ENCODE measurements around the gene KRTAP12-4.
"Not testable (repeated sequence)": the region's sequence is repeated elsewhere in the genome, so short reads cannot be mapped to it uniquely, and the experiment has no call there.

Gene KRTAP12-4

DNA sequence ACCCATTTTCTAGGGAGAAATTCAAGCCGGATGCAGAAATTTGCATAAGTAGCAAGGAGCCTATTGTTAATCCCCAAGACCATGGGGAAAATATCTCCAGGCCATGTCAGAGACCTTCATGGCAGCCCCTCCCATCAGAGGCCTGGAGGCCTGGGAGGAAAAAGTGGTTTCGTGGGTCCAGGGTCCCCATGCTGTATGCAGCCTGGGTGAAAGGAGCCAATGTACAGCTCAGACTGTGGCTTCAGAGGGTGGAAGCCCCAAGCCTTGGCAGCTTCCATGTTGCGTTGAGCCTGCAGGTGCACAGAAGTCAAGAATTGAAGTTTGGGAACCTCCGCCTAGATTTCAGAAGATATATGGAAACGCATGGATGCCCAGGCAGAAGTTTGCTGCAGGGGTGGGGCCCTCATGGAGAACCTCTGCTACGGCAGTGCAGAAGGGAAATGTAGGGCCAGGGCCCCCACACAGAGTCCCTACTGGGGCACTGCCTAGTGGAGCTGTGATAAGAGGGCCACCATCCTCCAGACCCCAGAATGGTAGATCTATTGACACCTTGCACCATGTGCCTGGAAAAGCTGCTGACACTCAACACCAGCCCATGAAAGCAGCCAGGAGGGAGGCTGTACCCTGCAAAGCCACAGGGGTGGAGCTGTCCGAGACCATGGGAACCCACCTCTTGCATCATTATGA lies 44.2 kb downstream of the KRTAP12-4 start:
- DNase-seq (ENCODE audit: low spot score), result not testable (repeated sequence)

DNA sequence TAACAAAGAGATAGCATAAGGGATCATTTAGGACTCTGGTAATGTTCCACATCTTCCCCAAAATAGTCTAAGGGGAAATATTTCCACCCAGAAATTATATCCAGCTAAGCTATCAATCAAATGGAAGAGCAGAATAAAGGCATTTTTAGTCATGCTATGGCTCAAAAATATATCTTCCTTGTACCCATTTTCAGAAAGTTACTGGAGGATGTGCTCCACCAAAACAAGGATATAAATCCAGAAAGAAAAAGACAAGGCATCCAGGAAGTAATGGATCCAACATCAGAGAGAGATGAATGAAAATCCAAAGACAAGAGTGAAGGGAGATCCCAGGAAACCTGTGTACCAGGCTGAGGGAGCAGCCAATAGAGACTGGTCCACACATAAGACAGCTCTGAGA lies 45.3 kb downstream of the KRTAP12-4 start:
- DNase-seq (ENCODE audit: low spot score), result no peak

DNA sequence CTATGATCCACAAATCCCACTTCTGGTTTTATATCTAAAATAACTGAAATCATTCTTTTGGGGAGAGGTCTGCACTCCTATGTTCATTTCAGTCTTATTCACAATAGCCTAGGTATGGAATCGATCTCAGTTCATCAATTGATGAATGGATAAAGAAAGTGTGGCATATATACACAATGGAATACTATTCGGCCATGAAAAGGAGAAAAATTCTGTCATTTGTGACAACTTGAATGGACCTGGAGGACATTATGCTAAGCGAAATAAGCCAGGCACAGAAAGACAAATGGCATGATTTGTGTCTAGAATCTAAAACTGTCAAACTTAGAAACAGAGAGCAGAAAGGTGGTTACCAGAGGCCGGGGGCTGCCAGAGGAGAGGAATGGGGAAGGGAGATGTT lies 48.0 kb downstream of the KRTAP12-4 start:
- no peak for DNase-seq (ENCODE audit: low spot score)
